GM12872 (cell line): ENCODE data around the gene RNF8.

Experiments
- TF ChIP-seq, protein P1 (sequence below): IDR thresholded peaks from 3 replicates; pipeline ENCODE4 v1.5.1; 2011; ENCODE audit warnings: low read depth, mild to moderate bottlenecking, low read length, moderate library complexity; ENCODE audit not compliant: insufficient read depth

The RNF8 gene

DNA sequence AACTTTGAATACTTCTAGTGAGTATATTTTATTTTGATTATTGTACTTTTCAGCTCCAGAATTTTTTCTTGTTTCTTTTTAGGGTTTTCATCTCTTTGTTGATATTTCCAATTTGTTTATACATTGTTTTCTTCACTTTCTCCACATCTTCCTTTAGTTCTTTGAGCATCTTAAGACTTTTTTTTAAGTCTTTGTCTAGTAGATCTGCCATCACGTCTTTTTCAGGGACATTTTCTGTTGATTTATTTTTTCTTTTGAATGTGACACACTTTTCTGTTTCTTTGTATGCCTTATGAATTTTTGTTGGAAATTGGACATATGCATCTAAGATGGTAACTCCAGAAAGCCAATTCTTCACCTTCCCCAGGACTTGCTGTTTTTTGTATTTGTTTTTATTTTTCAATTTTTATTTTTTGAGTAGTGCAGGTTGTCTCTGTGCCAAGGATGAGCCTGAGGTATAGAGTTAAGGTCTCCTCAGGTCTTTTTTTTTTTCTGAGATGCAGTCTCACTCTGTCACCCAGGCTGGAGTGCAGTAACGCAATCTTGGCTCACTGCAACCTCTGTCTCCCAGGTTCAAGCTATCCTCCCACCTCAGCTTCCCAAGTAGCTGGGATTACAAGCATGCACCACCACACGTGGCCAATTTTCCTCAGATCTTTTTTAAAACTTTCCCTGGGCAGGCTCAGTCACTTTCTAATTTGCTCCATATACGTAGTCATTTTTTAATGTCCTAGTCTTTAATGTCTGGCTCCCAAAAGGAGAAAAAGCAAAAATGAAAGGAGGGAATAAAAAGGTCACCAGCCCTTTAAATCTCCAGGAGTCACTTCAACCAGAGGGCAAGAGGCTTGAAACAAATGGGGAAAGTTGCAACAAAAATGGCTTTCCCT, 72.5 kb downstream of the RNF8 start:
- TF ChIP-seq, protein P1, sequence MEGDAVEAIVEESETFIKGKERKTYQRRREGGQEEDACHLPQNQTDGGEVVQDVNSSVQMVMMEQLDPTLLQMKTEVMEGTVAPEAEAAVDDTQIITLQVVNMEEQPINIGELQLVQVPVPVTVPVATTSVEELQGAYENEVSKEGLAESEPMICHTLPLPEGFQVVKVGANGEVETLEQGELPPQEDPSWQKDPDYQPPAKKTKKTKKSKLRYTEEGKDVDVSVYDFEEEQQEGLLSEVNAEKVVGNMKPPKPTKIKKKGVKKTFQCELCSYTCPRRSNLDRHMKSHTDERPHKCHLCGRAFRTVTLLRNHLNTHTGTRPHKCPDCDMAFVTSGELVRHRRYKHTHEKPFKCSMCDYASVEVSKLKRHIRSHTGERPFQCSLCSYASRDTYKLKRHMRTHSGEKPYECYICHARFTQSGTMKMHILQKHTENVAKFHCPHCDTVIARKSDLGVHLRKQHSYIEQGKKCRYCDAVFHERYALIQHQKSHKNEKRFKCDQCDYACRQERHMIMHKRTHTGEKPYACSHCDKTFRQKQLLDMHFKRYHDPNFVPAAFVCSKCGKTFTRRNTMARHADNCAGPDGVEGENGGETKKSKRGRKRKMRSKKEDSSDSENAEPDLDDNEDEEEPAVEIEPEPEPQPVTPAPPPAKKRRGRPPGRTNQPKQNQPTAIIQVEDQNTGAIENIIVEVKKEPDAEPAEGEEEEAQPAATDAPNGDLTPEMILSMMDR: no peak

DNA sequence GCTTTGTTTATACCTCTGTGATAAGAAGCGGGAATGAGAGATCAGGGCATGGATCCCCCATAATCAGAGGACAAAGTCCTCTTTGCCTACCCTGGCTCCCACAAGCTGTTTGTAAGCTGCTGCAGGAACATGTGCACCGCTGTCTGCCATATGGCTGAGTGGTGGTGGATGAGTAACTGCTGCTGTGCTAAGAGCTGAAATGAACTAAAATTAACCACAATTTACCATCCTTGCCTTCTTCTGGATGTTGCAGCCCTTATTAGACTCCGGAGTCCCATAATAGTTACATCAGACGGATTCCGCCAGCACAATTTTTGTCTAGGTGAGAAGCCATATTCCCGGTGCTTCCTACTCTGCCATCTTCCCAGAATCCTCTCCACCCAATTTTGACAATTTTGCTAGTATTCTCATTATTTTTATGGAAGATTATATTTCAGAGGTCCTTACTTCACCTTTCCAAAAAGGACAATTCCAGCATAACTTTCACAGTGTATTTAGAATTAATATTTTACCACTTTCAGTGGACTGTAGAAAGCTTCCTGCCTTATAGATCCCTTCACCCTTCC, 73.2 kb downstream of the RNF8 start:
- TF ChIP-seq, protein P1: no peak

DNA sequence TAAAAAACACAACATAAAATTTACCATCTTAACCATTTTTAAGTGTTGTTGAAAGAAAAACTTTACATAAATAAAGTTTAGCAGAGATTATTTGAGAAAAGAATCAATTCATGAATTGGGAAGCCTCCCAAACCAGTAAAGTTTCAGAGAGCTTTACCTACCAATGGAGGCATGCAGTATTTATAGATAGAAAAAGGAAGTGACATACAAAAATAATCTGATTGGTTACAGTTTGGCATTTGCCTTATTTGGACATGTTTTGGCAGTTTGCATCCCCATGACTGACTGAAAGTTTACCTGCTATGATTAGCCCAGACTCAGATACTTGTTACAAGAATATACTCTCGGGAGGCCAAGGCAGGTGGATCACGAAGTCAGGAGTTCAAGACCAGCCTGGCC, 75.6 kb downstream of the RNF8 start:
- TF ChIP-seq, protein P1: no peak

DNA sequence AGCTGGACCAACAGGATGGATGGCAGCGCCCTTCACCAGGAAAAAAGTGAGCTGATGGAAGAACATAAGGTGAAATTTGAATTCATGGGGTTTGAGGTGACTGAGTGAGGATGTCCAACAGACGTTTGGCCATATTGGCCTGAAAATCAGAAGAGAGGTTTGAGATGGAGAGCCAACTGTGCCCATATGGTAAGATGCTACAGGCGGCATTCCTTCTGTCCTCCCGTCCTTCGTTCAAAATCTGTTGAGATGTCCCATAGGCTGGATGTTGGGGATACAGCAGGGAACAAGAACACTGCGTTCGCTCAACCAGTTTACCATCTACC, 78.8 kb downstream of the RNF8 start:
- TF ChIP-seq, protein P1: no peak

DNA sequence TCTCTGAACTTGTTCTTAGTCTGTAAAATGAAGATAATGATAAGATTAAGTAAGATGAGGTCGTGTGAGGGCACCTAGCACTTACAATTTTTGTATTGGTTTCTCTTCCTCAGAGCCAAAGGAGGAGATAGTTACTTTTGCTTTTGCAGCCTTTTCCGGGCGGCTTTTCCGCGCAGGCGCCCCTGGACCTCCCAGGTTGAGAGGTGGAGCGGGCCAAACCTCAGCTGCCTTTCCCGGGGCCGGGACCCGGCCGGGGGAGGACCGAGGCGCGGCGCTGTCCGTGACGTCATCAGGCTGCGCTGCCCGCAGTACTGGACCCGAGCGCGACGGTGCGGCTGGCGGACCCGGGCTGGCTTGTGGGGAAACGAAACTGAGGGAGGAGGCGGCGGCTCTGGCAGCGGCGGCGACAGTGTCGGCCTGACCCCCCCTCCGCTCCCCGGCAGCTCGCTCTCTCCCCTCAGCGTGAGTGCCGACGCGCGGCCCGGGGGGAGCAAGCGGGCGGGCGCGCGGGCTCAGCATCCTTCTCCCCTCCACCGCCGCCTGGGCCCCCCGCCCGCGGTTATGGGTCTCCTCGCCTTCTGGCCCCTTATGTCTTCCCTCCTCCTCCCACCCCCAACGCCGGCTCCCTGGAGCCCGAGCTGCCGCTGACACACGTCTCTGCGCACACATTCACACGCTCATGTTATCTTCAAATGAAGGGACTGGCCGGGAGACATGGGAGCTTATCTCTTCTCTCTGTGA, 79.3 kb downstream of the RNF8 start, which contains the start of gene CMTR1:
Gene CMTR1 (plus strand): TSS at position 306 of the 741 bp plus-strand sequence. CDS start 2,409 bp downstream, outside the sequence.
- TF ChIP-seq, protein P1: no peak

DNA sequence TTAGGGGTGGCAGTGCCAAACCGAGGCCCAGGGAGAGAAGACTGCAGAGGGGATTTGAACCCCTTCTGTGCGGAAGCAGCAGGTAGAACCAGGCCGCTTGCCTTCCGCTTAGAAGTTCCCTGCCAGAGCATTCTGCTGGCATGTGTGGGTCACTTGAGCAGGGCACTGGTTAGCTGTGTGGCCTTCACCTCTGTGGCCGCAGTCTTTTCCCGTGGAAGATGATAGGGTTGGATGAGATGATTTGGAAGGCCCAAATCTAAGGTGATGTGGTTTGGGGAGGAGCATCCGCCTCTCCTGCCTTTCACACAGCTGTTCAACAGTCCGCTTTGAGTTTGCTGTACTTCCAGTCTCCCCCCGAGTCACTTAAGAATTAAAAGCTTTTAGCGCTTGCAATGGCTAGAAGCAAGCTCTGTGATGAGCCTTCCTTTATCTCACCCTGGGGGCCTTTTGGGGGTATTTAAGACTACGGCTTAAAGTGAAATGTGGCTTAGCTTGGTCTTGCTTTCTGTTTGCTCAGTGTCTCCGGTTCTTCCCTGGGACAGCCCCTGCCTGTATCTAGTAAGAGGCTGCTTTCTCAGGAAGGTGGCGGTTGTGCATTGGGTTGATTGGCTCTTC, 80.0 kb downstream of the RNF8 start:
- TF ChIP-seq, protein P1: no peak

DNA sequence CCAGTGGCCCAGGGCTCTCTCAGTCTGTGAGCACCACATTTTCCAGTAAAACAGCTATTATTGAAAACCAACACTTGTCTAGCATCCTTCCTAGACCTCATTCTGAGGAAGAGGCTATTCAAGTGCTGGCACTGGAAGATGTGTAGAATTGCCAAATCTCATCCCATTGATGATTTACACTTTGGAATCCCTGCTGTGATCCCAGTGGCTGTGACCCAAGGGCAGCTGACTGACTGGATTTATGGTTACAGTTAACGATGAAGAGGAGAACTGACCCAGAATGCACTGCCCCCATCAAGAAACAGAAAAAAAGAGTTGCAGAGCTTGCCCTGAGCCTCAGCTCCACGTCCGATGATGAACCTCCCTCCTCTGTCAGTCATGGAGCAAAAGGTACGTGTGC, 81.6 kb downstream of the RNF8 start:
- TF ChIP-seq, protein P1: no peak
